HG02884 (cell line): Measurements from ENCODE around the gene GAB2.
"Not testable (repeated sequence)": the region's sequence is repeated elsewhere in the genome, so short reads cannot be mapped to it uniquely, and the experiment has no call there.

ENCODE experiments used
- ATAC-seq: cut with Tn5 transposase; IDR thresholded peaks from one replicate; pipeline ENCODE4 v1.9.1; 2021; ENCODE audit warnings: mild to moderate bottlenecking, moderate library complexity; ENCODE audit not compliant: unreplicated experiment

Gene GAB2

GRCh38 chr11:78417175-78417887, at the start of gene GAB2:
GAB2 (minus strand) TSS chr11:78417820; CDS start chr11:78417720, 100 bp downstream.
- peak; percentile 11 for ATAC-seq

DNA sequence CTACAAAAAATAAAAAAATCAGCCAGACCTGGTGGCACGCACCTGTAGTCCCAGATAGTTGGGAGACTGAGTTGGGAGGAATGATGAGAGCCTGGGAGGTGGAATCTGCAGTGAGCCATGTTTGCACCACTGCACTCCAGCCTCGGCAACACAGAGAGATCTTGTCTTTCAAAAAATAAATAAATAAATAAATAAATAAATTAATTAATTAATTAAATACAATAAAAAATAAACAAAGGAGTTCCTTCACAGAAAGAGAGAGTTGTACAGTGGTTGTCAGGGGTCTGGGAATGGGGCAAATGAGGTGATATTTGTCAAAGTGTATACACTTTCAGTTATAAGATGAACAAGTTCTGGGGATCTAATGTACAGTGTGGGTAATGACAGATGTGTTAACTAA, 49.8 kb upstream of the GAB2 start:
- no peak for ATAC-seq

- ATAC-seq: peak; percentile 99
Measured at GRCh38 chr11:78465169-78465942, 47.7 kb upstream of the GAB2 start.

DNA sequence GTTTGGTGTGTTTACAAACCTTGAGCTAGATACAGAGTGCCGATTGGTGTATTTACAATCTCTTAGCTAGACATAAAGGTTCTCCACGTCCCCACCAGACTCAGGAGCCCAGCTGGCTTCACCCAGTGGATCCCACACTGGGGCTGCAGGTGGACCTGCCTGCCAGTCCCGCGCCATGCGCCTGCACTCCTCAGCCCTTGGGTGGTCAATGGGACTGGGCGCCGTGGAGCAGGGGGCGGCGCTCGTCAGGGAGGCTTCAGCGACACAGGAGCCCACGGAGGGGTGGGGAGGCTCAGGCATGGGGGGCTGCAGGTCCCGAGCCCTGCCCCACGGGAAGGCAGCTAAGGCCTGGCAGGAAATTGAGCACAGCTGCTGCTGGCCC, 47.2 kb upstream of the GAB2 start:
- not testable (repeated sequence) for ATAC-seq

GRCh38 chr11:78460471-78460870, 42.9 kb upstream of the GAB2 start:
- ATAC-seq: no peak

GRCh38 chr11:78459738-78460137, 42.1 kb upstream of the GAB2 start:
- ATAC-seq: no peak

DNA sequence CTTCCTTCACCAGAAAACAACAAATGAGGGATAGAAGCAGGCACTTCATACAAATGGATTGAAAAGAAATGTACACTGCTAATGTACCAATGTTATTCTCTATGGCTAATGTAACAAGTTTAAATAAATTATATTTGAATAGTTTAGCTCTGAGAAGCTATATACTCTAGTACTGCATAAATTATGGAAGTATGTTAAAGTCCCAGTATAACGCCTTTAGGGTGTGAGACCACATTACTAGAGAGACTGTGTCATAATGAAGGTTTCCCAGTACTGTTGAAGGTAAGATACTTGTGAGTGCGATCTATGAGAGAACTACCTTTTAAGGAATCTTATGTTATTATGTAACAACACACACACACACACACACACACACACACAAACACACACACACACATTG, 39.8 kb upstream of the GAB2 start:
- ATAC-seq: no peak

- no peak for ATAC-seq
Measured at GRCh38 chr11:78453140-78453935, 35.7 kb upstream of the GAB2 start.

GRCh38 chr11:78451371-78452150, 33.9 kb upstream of the GAB2 start:
- ATAC-seq: no peak

- no peak for ATAC-seq
Measured at GRCh38 chr11:78450866-78451265, 33.2 kb upstream of the GAB2 start.

- no peak for ATAC-seq
Measured at GRCh38 chr11:78449866-78450265, 32.2 kb upstream of the GAB2 start.

DNA sequence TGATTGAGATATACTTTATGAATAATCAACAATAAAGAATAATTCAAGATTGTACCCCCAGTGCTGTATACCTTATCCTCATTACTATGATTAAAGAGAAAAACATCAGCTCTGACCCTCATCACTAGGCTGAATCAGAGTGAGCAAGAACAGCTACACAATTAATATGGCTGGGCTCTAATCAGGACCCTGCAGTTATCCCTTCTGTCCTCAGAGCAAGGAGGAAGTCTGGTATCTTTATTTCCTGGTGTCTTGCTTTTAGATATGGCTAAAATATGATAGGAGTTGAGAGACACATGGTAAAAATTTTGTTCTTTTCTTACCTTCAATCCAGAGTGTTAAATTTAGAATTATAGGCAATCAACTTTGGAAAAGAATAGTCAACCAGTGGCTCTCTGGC, 28.6 kb upstream of the GAB2 start:
- no peak for ATAC-seq

DNA sequence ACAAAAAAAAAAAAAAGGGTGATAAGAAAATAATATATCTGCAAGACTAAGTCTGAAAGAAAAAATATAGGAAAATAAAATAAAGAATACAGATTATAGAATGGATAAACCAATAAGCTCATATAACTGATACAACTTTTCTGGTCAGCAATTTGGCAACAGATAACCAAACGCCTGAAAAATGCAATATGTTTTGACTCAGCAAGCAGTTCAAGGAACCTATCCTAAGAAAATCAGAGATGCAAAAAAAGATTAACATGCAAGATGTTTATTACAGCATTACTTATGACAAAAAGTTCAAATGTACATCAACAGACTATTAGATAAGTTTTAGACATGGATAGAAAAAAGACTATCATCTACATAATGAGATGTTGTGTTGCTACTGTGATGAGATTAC, 27.1 kb upstream of the GAB2 start:
- no peak for ATAC-seq

- ATAC-seq: no peak
Measured at GRCh38 chr11:78441956-78442355, 24.3 kb upstream of the GAB2 start.

GRCh38 chr11:78438298-78438975, 20.8 kb upstream of the GAB2 start:
- no peak for ATAC-seq

DNA sequence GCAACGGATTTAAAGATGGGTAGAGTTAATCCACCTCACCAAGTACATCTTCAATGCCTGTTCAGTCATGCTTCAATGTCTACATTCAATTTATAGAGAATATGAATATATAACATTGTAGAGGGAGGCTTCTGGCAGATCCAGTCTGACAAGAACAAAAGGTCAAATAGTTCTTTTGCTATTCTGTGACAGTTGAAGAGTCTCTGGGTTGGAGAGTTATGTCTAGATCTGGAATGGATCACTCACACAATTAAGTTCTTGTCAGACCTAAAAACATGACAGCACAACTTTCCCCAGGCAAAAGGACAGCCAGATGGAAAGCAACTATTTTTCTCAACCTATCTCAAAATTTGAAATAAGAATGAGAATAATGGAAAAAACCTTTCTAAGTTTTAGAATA, 15.3 kb upstream of the GAB2 start:
- no peak for ATAC-seq

DNA sequence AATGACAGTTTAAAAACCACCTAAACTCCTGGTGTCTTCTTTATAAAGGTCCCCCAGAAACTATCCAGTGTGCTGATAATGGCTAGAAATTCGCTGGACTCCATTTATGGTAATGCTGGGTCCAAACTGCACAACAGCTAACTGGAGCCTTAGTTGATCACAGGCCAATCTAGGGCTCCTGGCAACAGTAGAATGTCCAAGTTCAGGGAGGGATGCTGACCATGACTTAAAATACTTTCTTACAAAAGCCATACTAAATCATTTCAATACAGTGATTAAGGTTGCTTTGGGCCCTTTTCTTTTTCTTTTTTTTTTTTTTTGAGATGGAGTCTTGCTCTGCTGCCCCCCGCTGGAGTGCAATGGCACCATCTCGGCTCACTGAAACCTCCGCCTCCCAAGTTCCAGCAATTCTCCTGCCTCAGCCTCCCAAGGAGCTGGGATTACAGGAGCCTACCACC, 14.5 kb upstream of the GAB2 start:
- ATAC-seq: no peak

DNA sequence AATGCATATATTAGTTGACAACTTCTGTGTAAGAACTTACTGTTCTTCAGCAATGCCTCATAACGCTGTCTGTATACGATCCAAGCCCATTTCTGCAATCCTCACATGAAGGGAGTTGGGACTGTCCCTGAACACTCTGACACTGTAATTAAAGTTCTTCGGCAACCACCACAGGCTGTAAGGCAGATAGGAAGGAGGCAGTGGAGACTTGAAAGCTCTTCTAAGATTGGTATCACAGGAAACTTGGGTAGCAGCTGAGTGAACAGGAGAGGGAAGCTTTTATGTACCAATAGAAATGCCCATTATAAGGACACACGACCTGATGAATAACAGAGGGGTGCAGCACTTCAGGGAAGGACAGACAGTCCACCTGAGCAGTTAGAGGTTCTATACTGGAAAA, 12.0 kb upstream of the GAB2 start:
- ATAC-seq: no peak

DNA sequence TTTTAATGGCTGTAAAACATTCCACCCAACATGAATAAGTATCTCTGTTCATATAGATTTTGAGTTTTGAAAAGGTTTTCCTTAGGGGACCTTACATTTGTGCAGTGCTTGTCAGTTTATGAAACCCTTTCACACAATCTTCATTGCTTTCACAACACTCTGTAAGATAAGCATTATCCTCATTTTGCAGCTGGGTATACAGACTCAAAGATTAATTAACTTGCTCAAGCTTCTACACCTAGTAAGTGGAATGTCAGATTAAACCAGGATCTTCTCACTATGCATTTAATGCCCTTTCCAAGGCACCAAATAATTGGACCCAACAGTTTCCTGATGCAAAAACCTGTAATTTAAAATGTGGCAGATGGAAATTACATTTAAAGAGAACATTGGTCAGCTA, 11.6 kb upstream of the GAB2 start:
- no peak for ATAC-seq

DNA sequence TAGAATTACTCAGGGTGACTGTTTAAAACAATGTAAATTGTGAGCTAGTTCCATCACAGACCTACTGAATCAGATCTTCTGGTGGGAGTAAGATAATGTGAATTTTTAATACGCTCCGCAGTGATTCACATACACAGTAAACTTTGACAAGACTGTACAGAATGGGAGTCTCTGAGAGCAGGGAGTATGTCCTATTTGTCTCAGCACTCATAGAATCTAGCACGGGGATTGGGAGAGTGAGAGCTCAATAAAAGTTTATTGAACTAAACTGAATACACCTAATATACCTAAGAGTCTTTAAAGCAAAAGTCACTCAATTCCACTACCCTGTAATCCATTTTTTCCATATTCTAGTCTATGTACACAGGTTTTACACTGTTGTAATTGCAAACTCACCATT, 11.2 kb upstream of the GAB2 start:
- ATAC-seq: no peak
